Activated T-helper 1 cell treated with anti-CD3 and anti-CD28 coated beads, Interleukin-2, amount 50 U/mL, for 16 hours (primary cell): ENCODE results near the gene LAMA2.

Experiments
- DNase-seq, 2 donors: peaks; one replicate each; pipeline ENCODE4 v3.0.0-alpha.2; 2020; ENCODE audit warnings: low read depth in 1 of 2, low spot score in 1 of 2

The LAMA2 gene

DNA sequence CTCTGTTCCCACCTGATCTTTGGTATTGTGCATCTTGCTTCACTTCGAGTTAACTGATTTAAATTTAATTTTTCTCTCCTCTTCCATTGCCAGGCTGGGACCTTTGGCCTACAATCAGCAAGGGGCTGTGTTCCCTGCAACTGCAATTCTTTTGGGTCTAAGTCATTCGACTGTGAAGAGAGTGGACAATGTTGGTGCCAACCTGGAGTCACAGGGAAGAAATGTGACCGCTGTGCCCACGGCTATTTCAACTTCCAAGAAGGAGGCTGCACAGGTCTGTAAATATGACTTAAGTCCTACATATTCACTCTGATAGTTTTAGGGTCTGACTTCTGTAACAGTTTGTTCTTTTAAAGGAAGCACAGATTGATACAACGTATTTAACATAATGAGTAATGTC lies 414.7 kb downstream of the LAMA2 start:
- no peak for DNase-seq

DNA sequence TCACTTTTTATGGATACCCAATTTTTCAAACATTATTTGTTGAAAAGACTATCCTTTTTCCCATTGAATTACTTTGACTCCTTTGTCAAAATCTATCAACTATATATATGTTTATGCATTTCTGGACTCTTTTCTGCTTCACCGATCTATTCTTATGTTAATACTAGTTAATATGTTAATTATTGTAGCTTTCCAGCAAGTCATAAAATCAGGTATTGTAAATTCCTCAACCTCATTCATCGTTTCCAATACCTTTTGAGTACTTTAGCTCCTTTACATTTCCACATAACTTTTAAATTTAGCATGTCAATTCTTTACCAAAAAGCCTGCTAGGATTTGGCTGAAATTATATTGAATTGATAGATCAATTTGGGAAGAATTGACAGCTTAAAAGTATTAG lies 419.7 kb downstream of the LAMA2 start:
- no peak for DNase-seq

DNA sequence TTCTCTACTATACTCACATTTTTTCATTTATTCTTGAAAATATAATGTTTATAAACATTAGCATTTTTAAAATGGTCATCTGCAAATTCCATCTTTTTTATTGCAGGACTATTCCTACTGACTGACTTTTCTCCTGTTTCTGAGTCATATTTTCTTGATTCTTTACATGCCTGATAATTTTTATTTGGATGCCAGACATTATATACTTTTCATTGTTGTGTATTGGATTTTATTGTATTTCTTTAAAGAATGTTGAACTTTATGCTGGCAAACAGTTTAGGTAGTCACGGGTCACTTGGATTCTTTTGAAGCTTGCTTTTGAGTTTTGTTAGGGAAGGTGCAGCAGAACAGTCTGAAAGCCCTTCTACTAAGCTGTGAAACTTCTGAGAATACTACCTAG lies 423.9 kb downstream of the LAMA2 start:
- no peak for DNase-seq

DNA sequence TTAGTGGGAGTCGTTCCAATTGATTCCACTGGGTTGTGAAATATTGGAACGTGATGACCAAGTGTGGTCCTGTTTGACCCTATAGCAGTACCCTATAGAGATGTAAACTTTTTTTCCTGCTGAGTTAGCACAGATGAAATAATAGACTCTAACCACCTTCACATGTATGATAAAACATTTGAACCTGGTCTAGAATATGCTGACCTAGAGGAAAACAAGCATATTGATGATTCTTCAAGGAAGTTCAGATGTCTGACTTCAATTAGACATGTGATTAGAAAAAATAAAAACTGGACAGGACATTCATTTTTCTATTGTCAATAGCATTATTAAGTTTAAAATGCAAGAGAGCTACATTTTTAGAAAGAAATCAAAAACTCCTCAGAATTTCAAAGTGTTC lies 424.9 kb downstream of the LAMA2 start:
- no peak for DNase-seq

DNA sequence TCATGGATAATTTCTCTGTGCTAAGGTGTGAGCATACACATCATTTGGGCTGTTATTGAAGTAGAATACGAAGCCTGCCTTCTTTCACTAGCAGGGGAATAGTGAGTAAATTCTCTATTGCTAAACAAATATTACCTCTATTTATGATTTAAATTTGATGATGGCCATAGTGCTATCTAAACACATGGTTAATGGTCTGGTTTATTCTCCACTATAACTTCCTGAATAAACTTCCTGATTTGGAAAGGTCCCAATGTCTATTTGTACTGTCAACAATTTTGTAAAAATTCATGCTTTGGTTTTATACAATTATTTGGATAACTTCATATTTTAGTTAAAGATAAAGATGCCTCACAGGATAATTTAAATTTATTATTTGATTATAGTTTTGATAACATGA lies 426.2 kb downstream of the LAMA2 start:
- DNase-seq, result no peak

DNA sequence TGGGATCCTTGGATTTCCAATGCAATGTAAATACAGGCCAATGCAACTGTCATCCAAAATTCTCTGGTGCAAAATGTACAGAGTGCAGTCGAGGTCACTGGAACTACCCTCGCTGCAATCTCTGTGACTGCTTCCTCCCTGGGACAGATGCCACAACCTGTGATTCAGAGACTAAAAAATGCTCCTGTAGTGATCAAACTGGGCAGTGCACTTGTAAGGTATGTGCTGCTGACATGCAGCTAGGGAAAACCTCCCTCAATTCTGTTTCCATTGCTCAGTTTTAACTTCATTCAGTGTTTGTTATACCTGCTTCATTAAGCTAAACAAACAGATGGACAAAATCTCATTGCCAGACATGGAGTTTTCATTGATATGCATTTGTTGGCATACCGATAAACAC lies 429.9 kb downstream of the LAMA2 start:
- no peak for DNase-seq

DNA sequence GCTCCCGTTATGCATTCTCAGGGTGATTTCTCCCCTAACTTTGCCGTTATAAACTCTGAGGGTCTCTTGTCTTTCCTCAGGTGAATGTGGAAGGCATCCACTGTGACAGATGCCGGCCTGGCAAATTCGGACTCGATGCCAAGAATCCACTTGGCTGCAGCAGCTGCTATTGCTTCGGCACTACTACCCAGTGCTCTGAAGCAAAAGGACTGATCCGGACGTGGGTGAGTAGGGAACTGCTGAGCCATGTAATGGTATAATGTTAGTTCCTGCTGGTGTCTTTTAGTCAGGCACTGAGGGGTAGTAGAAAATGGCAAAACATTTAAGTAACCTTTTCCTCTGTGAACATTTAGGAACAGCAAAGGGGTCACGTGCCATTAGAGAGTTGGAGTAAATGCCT lies 431.6 kb downstream of the LAMA2 start:
- DNase-seq, result no peak

DNA sequence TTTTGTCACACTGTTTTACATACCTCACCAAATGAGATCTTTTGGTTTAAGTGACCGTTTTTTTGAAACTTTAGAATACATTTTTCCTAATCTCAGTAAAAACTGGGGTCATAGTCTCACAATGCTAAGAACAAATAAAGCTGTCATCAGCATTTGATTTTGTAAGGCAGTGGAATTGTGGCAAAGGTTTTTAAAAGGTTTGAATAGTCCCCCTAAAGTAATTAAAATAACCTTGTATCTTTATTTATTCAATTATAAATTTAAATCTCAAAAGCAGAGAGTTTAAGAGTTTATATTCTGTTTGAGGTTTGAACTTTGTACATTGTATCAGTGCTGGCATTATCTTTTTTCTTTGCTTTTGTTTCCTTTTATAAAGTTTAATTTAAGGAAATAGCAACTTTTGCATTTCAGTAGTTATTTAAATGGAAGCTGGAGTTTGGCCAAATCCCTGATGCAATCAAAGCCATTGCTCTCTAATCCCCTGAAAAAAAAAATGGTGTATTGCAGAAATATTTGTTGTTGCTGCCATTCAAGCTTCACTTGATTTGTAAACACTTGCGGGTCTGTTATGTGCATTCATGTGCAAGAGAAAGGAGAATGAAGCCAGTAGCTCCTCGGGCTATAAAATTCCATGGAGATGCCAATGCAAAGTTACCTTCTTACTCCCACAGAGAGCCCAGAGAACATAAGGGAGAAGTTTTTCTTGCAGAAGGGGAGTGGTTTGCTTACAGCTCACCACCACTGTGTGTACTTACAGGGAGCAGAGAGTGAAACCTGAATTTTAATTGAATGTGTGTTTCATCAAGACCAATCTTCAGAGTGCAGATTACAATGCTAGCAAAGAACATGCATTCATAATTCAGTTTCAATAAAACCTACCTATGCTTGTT lies 435.2 kb downstream of the LAMA2 start:
- no peak for DNase-seq

DNA sequence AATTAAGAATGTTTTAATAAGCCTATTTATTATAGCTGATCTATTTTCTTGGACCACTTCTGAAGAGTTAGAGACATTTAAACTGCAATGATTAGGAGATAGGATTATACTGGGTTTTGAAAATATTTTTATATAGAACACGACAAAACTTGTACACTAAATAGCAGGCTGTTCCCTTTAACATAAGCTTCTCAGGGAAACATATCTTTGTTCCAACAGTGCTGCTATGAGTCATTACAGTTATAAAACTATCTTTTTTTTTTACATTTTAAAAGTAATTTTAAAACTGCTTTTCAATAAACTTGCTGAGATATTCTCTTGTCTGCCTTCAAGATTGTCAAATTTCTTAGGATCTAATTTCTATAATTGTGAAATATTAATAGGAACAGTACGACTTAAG lies 438.0 kb downstream of the LAMA2 start:
- DNase-seq, result no peak

DNA sequence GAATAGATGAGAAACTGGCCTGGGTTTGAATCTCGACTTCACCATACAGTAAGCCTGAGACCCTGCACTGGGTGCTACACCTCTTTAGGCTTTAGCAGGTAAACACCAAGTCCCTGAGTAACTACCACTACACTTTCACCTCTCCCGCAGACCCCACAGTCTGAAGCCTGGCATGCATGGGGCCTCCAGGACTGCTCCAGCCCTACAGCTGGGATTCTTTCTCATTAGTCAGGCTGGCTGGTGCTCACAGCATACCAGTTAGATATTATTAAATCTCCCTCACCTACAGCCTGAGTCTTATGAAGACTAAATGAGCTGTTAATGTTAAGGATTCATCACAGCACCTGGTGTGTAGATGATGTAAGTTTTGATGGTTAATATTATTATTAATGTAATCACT lies 438.4 kb downstream of the LAMA2 start:
- DNase-seq, result no peak

DNA sequence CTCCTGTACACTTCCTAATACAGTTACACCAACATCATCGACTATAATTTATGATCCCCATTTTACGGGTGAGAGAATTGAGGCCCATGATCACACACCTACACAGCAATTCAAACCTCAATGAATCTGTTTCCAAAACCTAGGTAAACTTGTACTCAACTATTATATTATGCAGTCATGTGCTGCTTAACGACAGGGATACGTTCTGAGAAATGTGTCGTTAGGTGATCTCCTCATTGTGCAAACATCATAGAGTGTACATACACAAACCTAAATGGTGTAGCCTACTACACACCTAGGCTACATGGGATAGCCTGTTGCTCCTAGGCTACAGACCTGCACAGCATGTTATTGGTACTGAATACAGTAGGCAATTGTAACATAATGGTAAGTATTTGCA lies 441.4 kb downstream of the LAMA2 start:
- no peak for DNase-seq

DNA sequence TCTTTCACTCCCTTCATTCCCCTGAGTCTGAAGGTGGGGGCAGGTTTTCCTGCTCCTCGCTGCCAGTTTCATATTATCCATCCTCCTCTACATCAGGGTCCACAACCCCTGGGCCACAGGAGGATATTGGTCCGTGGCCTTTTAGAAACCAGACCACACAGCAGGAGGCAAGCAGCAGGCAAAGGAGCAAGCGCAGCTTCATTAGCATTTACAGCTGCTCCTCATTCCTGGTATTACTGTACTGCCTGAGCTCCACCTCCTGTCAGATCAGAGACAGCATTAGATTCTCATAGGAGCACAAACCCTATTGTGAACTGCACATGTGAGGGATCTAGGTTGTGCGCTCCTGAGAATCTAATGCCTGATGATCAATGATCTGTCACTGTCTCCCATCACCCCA lies 446.7 kb downstream of the LAMA2 start:
- no peak for DNase-seq

DNA sequence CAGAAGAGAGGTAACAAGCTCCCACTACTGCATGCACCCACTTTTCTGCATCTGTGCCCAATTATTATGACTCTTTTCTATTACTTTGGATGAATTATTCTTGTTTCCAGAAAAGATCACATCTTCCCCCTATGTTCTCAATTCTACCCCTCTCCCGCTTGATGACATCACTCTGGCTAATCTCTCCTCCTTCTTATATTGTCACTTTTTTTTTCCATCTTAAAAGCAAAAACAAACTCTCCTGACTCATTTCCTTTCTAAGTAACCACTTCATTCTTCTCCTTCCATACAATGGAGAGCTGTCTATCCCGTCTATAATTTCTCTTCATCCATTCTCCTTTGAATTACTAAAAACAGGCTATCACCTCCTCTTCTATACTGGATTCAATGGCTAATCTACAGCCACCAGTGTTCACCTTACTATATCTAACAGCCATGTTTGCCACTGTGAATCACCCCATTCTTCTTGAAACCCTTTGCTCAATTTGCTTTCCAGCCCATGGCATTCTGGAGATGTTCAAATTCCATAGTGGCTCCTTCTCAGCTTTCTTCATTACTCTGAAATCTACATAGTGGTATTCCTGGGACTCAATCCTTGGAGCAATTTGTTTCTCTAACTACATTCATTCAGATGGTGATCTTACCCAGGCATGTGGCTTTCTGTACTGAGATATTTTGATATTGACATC lies 448.7 kb downstream of the LAMA2 start:
- DNase-seq, result no peak

DNA sequence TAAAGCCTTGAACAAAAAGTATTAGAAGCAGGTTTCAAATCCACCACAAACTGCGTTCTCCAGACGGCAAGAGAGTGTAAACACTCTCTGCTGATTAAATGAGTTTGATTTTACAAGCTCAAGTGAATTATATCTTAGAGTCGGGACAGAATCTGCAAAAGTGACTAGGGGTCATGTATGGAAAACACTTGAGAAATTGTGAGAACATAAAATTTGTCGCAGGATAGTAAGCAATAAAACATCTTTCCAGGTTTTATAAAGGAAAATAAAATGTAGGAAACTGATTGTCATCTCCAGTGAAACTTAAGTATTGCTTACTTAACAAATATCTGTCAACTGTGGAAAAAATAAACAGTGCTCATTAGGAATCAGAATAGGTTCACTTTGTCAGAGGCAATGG lies 452.9 kb downstream of the LAMA2 start:
- DNase-seq, result no peak

DNA sequence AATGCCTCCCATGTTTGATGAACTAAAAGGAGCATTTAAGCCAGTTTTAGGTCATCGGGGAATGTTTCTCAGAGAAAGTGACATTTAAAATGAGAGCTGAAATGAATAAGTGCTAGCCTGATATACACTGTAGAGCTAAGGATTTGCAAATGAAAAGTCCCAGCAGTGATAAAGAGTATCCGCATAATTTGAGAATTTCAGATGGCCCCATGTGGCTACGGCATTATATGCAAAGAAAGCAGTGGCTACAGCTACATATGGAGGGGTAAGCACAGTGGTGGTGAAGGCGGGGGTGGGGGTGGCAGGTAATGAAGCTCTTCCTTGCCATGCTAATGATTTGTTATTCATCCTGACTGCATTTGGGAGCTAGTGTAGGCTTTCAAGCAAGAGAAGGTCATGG lies 455.7 kb downstream of the LAMA2 start:
- DNase-seq, result no peak

DNA sequence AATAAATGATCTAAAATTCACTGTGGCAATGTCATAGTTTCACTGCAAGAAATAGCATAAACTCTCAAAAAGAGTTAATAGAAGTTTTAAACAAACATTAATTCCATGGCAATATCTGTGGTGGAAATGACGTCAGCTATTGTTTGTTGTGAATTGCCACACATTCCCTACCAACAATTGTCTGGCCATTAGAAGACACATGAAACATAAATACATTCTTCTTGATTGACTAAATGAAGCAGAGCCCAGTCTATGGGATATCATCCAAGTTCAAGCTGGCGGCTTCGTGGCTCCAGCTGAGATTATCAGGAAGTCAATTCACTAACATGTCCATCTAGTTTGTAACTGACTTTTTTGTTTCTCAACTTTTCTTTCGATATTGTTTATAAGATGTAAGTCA lies 458.0 kb downstream of the LAMA2 start:
- no peak for DNase-seq

DNA sequence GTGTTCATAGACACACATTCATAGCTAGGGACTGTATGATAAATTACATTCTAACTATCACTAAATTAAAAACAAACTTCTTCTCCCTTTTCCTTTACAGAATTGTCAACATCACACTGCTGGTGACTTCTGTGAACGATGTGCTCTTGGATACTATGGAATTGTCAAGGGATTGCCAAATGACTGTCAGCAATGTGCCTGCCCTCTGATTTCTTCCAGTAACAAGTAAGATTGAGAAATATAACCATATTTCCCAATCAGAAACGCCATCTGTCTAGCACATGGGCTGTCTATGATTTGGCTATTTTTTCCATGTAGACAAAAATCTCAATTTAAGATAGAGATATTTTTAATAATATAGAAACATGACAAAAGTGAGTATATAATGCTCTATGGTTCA lies 459.3 kb downstream of the LAMA2 start:
- DNase-seq, result no peak

DNA sequence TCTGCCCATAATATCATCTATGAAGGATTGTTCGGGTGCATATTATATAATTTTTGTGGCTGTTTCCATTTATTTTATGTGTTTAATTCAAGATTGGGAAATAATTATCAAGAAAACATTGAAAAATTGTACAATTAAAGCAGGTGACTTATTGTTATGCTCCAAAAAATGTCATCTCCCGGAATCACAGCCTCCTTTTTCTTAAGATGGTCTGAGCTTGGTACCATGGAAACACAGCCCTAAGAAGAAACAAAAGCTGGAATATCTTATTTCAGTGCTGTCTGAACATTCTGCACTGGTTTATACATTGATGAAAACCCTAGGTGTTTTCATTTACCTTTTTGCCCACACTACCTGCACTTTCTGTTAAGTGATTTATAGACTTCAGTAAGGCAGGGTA lies 459.9 kb downstream of the LAMA2 start:
- no peak for DNase-seq

DNA sequence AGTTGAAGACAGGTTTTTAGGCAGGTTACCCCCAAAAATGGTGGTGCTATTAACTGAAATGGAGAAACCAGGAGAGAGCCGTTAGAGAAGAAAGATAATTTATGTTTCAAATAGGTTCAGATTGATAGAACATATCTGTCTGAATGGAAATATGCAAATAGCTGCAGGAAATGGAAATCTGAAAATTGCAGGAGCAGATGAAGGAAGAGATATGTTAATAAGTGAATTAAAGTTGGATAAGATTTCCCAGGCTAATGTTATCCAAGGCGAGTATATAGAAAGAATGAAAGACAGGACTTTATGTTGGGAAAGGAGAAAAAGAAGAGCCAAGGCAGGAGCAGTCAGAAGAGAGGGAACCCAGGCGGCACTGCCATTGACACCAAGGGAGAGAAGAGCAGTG lies 461.4 kb downstream of the LAMA2 start:
- no peak for DNase-seq

DNA sequence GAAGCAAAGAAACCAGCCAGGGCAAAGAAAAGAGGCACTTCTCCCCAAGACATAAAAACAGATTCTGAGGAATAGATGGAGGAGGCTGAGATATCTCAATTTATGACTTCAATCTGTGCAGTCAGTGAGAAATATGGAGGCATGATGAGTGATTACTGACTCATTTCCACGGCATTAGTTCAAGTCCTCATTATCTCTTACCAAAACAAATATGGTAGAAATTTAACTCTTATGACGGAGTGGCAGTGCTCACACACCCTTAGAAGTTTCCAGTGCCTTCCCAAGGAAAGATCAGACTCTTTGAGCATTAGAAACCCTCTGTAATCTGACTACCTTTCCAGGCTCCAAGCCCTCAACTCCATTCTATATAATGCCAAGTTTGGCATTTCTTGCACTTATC lies 463.0 kb downstream of the LAMA2 start:
- DNase-seq, result no peak

DNA sequence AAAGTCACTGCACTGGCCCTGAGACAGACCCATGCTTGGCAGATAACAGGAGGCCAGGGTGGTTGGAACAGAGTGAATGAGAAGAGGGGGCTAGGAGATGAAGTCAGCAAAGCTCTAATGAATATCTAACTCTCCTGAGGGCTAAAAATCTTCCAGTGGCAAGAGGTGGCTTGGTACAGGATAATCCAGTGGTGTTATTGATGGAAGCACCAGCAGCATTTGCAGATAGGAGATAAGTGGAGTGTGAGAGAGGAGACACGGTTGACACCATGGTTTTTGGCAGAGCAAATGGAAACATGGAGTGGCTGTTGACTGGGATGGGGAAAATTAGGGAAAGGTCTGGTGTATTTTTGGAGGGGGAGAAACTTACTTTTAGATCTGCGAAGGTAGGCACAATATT lies 464.0 kb downstream of the LAMA2 start:
- DNase-seq, result no peak

DNA sequence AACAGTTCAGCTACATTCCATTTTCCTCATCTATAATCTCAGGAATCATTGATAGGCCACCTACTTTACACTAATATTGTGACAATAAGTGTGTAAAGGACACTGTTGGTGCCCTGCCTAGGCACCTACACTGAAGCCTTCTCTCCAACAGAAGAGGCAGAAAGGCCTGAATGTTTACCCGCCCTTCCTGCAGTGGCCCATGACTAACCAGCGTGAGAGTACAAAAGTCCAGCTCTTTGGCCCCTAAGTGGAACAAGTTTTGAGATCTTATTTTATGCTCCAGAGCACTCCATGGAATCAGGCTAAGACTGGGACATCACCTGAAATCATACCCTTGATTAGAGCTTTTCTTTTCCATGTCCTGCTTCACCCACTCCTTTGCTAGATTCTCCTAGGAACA lies 467.3 kb downstream of the LAMA2 start:
- no peak for DNase-seq

DNA sequence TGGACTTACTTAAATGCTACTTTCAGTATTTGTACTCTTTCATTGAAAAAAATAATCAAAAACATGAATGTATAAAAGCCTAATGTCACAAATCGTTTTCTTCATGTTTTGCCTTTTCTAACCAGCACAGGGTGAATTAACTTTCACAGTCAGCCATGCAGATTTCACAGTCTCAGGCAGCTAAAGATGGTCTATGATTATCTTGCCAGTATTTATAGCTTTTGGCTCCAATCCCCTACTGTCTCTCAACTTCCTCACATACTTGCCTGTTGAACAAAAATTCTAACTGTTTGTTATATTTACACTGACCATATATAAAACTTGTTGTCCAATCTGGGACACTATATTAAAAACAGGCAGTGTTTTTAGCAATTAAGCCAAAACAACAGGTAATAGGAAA lies 468.9 kb downstream of the LAMA2 start:
- no peak for DNase-seq
